HepG2 (cell line): ENCODE measurements around the gene RCOR3. TPM values are rescaled to one million over a fixed set of nuclear protein-coding genes. Genes with fewer than 3 reads are reported as not detected.

ENCODE experiments used
- CSRNP2 ChIP-seq: sonication (generic); formaldehyde crosslinking; conservative IDR thresholded peaks from 2 replicates; pipeline ENCODE4 v1.8.0; 2022; ENCODE audit warnings: low read depth, missing genetic modification reagents
- FOXM1 ChIP-seq: sonication (generic); formaldehyde crosslinking; IDR thresholded peaks from 2 replicates; pipeline ENCODE4 v1.5.0; 2020; ENCODE audit warnings: missing genetic modification reagents
- NAIF1 ChIP-seq: sonication (generic); formaldehyde crosslinking; IDR thresholded peaks from 2 replicates; pipeline ENCODE4 v1.5.0; 2020; ENCODE audit warnings: mild to moderate bottlenecking, missing genetic modification reagents, borderline replicate concordance
- RBFOX2 ChIP-seq: fragments of 200-400 bp; formaldehyde crosslinking; IDR thresholded peaks from 2 replicates; pipeline ENCODE4 v1.6.1; 2017; ENCODE audit warnings: low read depth, mild to moderate bottlenecking, low read length
- REPIN1 ChIP-seq: sonication (generic); formaldehyde crosslinking; IDR thresholded peaks from 2 replicates; pipeline ENCODE4 v1.8.0; 2022; ENCODE audit warnings: missing genetic modification reagents, low read depth, mild to moderate bottlenecking, borderline replicate concordance
- TBP ChIP-seq: sonication (generic); formaldehyde crosslinking; IDR thresholded peaks from 2 replicates; pipeline ENCODE4 v1.5.0; 2020; ENCODE audit warnings: missing genetic modification reagents
- TBX2 ChIP-seq: sonication (generic); formaldehyde crosslinking; IDR thresholded peaks from 2 replicates; pipeline ENCODE4 v1.5.0; 2020; ENCODE audit warnings: missing genetic modification reagents, mild to moderate bottlenecking, borderline replicate concordance
- TOPORS ChIP-seq: sonication (generic); formaldehyde crosslinking; IDR thresholded peaks from 2 replicates; pipeline ENCODE4 v1.8.0; 2023; ENCODE audit warnings: mild to moderate bottlenecking, missing genetic modification reagents
- ZBTB26 ChIP-seq: IDR thresholded peaks from 2 replicates; pipeline ENCODE4 v1.6.1; 2016; ENCODE audit warnings: missing compliant biosample characterization, missing genetic modification reagents, borderline replicate concordance
- ZHX1 ChIP-seq: sonication (generic); formaldehyde crosslinking; IDR thresholded peaks from 2 replicates; pipeline ENCODE4 v1.8.1; 2022; ENCODE audit warnings: low read depth, mild to moderate bottlenecking, missing genetic modification reagents
- ZNF121 ChIP-seq: sonication (generic); formaldehyde crosslinking; IDR thresholded peaks from 2 replicates; pipeline ENCODE4 v1.5.0; 2020; ENCODE audit warnings: mild to moderate bottlenecking, missing genetic modification reagents
- ZNF235 ChIP-seq: sonication (generic); formaldehyde crosslinking; IDR thresholded peaks from 2 replicates; pipeline ENCODE4 v1.8.1; 2023; ENCODE audit warnings: mild to moderate bottlenecking, missing genetic modification reagents, borderline replicate concordance
- ZNF280D ChIP-seq: sonication (generic); formaldehyde crosslinking; IDR thresholded peaks from 2 replicates; pipeline ENCODE4 v1.5.1; 2020; ENCODE audit warnings: mild to moderate bottlenecking, missing genetic modification reagents
- ZNF414 ChIP-seq: sonication (generic); formaldehyde crosslinking; IDR thresholded peaks from 2 replicates; pipeline ENCODE4 v1.5.0; 2020; ENCODE audit warnings: missing genetic modification reagents
- ZNF44 ChIP-seq: sonication (generic); formaldehyde crosslinking; IDR thresholded peaks from 2 replicates; pipeline ENCODE4 v1.5.1; 2020; ENCODE audit warnings: mild to moderate bottlenecking, missing genetic modification reagents
- ZNF510 ChIP-seq: sonication (generic); formaldehyde crosslinking; IDR thresholded peaks from 2 replicates; pipeline ENCODE4 v1.4.0; 2020; ENCODE audit warnings: low read depth, mild to moderate bottlenecking, missing genetic modification reagents
- ZNF530 ChIP-seq: sonication (generic); formaldehyde crosslinking; IDR thresholded peaks from 2 replicates; pipeline ENCODE4 v1.5.0; 2020; ENCODE audit warnings: low read depth, mild to moderate bottlenecking, missing genetic modification reagents
- ZNF615 ChIP-seq: sonication (generic); formaldehyde crosslinking; IDR thresholded peaks from 2 replicates; pipeline ENCODE4 v1.5.0; 2020; ENCODE audit warnings: mild to moderate bottlenecking, missing genetic modification reagents, borderline replicate concordance
- ZNF792 ChIP-seq: IDR thresholded peaks from 2 replicates; pipeline ENCODE4 v1.6.1; 2016
- polyA plus RNA-seq, 8 experiments: library from polyadenylated mRNA; depleted of rRNA in 3 of 8; stranded (reverse) in 7 of 8; unstranded in 1 of 8; fragments of >200 nt; fragmentation: Illumina TruSeq in 4 of 8; extraction: Trizol in 4 of 8; gene quantifications; 2 replicates each; pipeline versions ENCODE4 v1.2.1 to v1.2.3, GENCODE V29; 2011 to 2016; ENCODE audit warnings: low read depth in 4 of 8, missing spikeins in 1 of 8, mixed read lengths in 1 of 8; ENCODE audit not compliant: insufficient read depth in 1 of 8
- total RNA-seq, 5 experiments: library from RNA; depleted of rRNA; stranded (reverse); fragments of >200 nt; fragmentation: Illumina TruSeq; extraction: Trizol; gene quantifications; 2 replicates each; pipeline ENCODE4 v1.2.3, GENCODE V29; 2016; ENCODE audit warnings: low read depth in 1 of 5

The RCOR3 gene
- total and polyA plus RNA-seq, 2 of the 13 experiments (the other 11 are each of a cell fraction or from before 2014, with no cell fraction given) = 16.8 to 31.6 TPM

GRCh38 chr1:211258756-211259637 lies at the start of gene RCOR3 (continued):
- TF ChIP-seq ZNF414 (CRISPR knock-in tag) (peak; percentile 89; the same call in 1 of the 2 replicates), ZNF510 (CRISPR knock-in tag) (no peak), ZNF615 (CRISPR knock-in tag) (no peak), ZNF235 (CRISPR knock-in tag) (peak; percentile 59; the same call in 1 of the 2 replicates), CSRNP2 (no peak), ZHX1 (no peak), FOXM1 (CRISPR knock-in tag) (no peak), TBX2 (CRISPR knock-in tag) (peak; percentile 84), ZNF530 (0 out of 2 replicates have a peak, but pooled peaks have one; percentile 18), TOPORS (no peak), ZNF44 (CRISPR knock-in tag) (0 out of 2 replicates have a peak, but pooled peaks have one; percentile 41), TBP (CRISPR knock-in tag) (no peak), ZBTB26 (no peak; the same call in 1 of the 2 replicates), ZNF792 (peak; percentile 90), RBFOX2 (peak; percentile 92), REPIN1 (peak; percentile 20; the same call in 1 of the 2 replicates), ZNF280D (CRISPR knock-in tag) (no peak), NAIF1 (CRISPR knock-in tag) (peak; percentile 80; the same call in 1 of the 2 replicates), ZNF121 (CRISPR knock-in tag) (no peak)
